ENCODE results near the gene ASCC1. TPM values are rescaled to one million over a fixed set of nuclear protein-coding genes. Genes with fewer than 3 reads are reported as not detected.

The ASCC1 gene
- total RNA-seq, 2 donors from 2014 or later: 27.2 to 37.0 TPM

DNA sequence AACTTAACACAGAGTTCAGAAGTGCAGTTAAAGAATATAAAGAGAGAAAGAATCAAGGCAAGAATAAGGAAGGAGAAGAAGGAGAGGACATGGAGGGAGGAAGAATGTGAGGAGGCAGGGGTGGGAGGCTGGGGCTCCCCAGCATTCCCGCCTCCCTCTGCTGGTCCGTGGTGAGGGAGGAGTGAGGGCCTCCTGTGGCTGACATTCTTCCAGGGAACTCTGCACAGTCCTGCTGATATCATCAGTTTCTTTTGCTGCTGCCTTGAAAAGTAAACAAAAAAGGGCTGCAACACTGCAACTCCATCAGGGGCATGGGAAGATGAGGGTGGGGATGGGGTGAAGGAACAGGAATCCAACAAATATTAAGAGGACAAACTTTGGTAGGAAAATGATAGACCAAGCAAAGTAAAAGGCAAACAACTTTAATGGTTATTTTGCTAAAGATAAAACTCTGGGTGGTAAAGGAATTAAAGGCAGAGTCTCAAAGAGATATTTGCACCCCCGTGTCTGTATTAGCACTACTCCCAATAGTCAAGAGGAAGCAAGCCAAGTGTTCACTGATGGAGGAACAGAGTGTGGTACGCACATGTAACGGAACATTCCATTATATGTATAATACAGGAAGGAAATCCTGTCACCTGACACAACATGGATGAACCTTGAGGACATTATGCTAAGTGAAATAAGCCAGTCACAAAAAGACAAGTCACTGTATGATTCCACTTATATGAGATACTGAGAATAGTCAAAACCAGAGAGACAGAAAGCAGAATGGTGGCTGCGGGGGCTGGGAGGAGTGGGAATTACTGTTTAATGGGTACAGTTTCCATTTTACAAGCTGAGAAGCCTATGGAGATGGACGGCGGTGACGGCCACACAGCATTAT lies 119.7 kb downstream of the ASCC1 start:
- Histone ChIP-seq H3K36me3 (peaks cover 15% of the 10 kb centered on the region), H3K9me3 (no peaks in the 10 kb centered on the region), H3K4me1 (peaks cover 0 to 19% of the 10 kb centered on the region in 2 donors), H3K4me3 (no peak overlapping the region), H3K27me3 (no peaks in the 10 kb centered on the region), H3K27ac (peak overlapping the region; percentile 64 to 86)
- DNase-seq (ENCODE audit: low spot score): no peak
- TF ChIP-seq, protein P1, sequence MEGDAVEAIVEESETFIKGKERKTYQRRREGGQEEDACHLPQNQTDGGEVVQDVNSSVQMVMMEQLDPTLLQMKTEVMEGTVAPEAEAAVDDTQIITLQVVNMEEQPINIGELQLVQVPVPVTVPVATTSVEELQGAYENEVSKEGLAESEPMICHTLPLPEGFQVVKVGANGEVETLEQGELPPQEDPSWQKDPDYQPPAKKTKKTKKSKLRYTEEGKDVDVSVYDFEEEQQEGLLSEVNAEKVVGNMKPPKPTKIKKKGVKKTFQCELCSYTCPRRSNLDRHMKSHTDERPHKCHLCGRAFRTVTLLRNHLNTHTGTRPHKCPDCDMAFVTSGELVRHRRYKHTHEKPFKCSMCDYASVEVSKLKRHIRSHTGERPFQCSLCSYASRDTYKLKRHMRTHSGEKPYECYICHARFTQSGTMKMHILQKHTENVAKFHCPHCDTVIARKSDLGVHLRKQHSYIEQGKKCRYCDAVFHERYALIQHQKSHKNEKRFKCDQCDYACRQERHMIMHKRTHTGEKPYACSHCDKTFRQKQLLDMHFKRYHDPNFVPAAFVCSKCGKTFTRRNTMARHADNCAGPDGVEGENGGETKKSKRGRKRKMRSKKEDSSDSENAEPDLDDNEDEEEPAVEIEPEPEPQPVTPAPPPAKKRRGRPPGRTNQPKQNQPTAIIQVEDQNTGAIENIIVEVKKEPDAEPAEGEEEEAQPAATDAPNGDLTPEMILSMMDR (IDR thresholded peaks at IDR 0.05): no peak

DNA sequence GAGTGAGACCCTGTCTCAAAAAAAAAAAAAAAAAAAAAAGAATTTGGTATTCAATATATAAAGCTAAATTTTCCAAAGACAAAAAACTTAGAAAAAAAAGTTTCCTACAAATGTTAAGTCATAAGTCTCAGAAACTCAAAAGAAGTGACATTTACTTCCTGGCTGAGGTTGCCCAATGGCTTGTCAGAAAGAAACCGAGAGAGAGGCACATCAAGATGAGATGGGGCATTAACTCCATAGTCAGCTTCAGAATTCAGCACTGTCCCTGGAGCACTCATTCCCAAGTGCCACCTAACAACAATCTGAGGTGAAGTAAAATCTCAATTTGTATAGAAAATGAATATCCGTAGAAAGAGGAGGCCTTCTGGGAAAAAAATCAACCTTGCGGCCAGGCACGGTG lies 120.9 kb downstream of the ASCC1 start:
- H3K4me3 ChIP-seq: no peak overlapping the region
- H3K27ac ChIP-seq: no peak overlapping the region
- H3K9me3 ChIP-seq: no peaks in the 10 kb centered on the region
- peaks cover 0 to 19% of the 10 kb centered on the region in 2 donors for H3K4me1 ChIP-seq
- peaks cover 8% of the 10 kb centered on the region for H3K36me3 ChIP-seq
- H3K27me3 ChIP-seq: no peaks in the 10 kb centered on the region
- TF ChIP-seq, protein P1 (IDR thresholded peaks at IDR 0.05): no peak
- peak; percentile 21 for DNase-seq (ENCODE audit: low spot score)

DNA sequence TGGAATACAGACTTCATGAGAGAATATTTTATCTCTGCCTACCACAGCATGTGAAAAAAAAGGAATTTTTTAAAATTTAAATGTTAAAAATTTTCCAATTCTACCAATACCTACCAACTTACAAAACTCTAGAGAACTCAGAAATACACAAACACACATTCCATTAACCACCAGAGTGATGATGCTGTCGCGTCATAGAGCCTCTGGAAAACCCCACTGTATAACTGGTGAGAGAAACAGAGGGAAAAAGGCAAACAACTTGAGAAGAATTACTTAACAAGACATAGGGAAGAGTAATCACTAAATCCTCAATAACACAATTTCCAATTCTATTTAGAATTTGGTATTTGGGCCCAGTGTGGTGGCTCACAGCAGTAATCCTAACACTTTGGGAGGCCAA lies 121.5 kb downstream of the ASCC1 start:
- no peak overlapping the region for H3K4me3 ChIP-seq
- no peaks in the 10 kb centered on the region for H3K27me3 ChIP-seq
- H3K9me3 ChIP-seq: no peaks in the 10 kb centered on the region
- H3K27ac ChIP-seq: no peak overlapping the region
- TF ChIP-seq, protein P1 (IDR thresholded peaks at IDR 0.05): no peak
- H3K36me3 ChIP-seq: peaks cover 8% of the 10 kb centered on the region
- peaks cover 0 to 19% of the 10 kb centered on the region in 2 donors for H3K4me1 ChIP-seq
- DNase-seq (ENCODE audit: low spot score): no peak

DNA sequence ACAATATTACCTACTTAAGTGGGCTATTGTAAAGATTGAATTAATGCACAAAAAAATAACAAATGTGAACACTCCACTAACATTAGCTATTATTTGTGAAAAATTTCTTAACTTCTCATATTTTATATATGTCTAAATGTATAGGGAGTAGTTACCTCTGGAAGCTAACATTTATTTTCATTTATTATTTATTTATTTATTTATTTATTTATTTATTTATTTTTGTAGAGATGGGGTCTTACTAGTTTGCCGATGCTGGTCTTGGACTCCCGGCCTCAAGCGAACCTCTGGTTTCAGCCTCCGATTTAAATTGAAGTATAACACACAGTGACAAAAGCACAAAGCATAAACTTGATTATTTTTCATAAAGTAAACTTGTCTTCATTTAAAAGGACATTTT lies 122.6 kb downstream of the ASCC1 start:
- TF ChIP-seq, protein P1 (IDR thresholded peaks at IDR 0.05): no peak
- DNase-seq (ENCODE audit: low spot score): peak; percentile 9

DNA sequence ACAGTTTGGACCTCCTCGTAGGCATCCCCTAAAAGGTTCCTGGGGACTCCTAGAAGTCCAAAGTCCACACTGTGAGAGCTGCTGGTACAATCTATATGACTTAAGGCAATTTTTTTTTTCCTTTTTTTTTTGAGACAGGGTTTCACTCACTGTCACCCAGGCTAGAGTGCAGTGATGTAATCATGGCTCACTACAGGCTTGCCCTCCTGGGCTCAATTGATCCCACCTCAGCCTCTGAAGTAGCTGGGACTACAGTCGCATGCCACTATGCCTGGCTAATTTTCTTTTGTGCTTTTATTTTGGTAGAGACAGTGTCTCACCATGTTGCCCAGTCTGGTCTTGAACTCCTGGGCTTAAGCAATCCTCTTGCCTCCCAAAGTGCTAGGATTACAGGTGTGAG lies 123.1 kb downstream of the ASCC1 start:
- H3K4me1 ChIP-seq: peaks cover 0 to 23% of the 10 kb centered on the region in 2 donors
- H3K27me3 ChIP-seq: no peaks in the 10 kb centered on the region
- DNase-seq (ENCODE audit: low spot score): no peak
- no peak overlapping the region for H3K27ac ChIP-seq
- no peaks in the 10 kb centered on the region for H3K9me3 ChIP-seq
- TF ChIP-seq, protein P1 (IDR thresholded peaks at IDR 0.05): no peak
- H3K4me3 ChIP-seq: no peak overlapping the region
- H3K36me3 ChIP-seq: peaks cover 8% of the 10 kb centered on the region

More for the DNA sequence above, 122.6 kb downstream of the ASCC1 start:
- Histone ChIP-seq H3K4me3 (no peak overlapping the region), H3K36me3 (peaks cover 8% of the 10 kb centered on the region), H3K27me3 (no peaks in the 10 kb centered on the region), H3K27ac (no peak overlapping the region), H3K9me3 (no peaks in the 10 kb centered on the region), H3K4me1 (peaks cover 0 to 23% of the 10 kb centered on the region in 2 donors)
